K562 (cell line): ENCODE results near the gene GNA14. TPM values are rescaled to one million over a fixed set of nuclear protein-coding genes. Genes with fewer than 3 reads are reported as not detected.

Experiments
- ATAC-seq: fragments of 200-7000 bp; cut with Tn5 transposase; 3 replicates; pipeline ENCODE4 v1.9.1; 2020; ENCODE audit warnings: moderate library complexity
- BruUV-seq: library from RNA; stranded (reverse); fragments of 400-500 nt; replicated peaks from 2 replicates; lab custom pipeline; 2021; lab: Mats Ljungman, UMichigan
- CTCF ChIA-PET: fragments of 300-600 bp; formaldehyde crosslinking; extraction: SDS; loops from one replicate; lab custom pipeline; 2021; ENCODE audit warnings: low intra/inter-chr PET ratio; lab: Yijun Ruan, JAX
- POLR2A ChIA-PET: fragments of 300-600, 350-650 bp; sonication (Branson Sonifier 250); formaldehyde crosslinking; extraction: SDS; loops from one replicate; lab custom pipeline; 2021; ENCODE audit warnings: antibody characterized with exemption, inconsistent platforms; lab: Yijun Ruan, JAX
- DNase-seq, 4 experiments: peaks; one replicate each; pipeline versions ENCODE4 v3.0.0 to v3.0.0-alpha.2; 2011 to 2018; ENCODE audit warnings: low spot score in 3 of 4, mixed read lengths in 3 of 4; ENCODE audit errors: extremely low read depth in 1 of 4
- FAIRE-seq: peaks from 2 replicates; lab custom pipeline; 2011; peaks lifted over from hg19 to GRCh38; lab: Jason Lieb, UNC
- H2AFZ ChIP-seq: 2 replicates; pipeline ENCODE4 v1.6.0; 2011; ENCODE audit warnings: low read depth, low read length, control low read depth, inconsistent platforms
- H3K27ac ChIP-seq: fragments of 200-600 bp; 3 replicates; pipeline ENCODE4 v1.8.0; 2011; ENCODE audit warnings: low read depth, mild to moderate bottlenecking, control low read depth, inconsistent platforms, low read length, moderate library complexity, mixed read lengths; ENCODE audit errors: extremely low read depth
- H3K27me3 ChIP-seq, 2 experiments: fragments of 300-600 bp in 1 of 2; 2 replicates in 1 of 2; 3 replicates in 1 of 2; pipeline versions ENCODE4 v1.6.0 to v1.8.0; 2011; ENCODE audit warnings: inconsistent platforms in 2 of 2, low read length in 2 of 2, mild to moderate bottlenecking in 1 of 2, mixed read lengths in 1 of 2, moderate library complexity in 1 of 2; ENCODE audit not compliant: control insufficient read depth in 2 of 2, insufficient read depth in 2 of 2
- H3K36me3 ChIP-seq: fragments of 300-600 bp; 3 replicates; pipeline ENCODE4 v1.8.0; 2011; ENCODE audit warnings: mild to moderate bottlenecking, low read length, inconsistent platforms; ENCODE audit not compliant: control insufficient read depth, insufficient read depth
- H3K4me1 ChIP-seq, 2 experiments: fragments of 200-600 bp in 1 of 2; replicated peaks in 1 of 2; 2 replicates in 1 of 2; 3 replicates in 1 of 2; pipeline versions ENCODE4 v1.5.1 to v1.8.0; 2011; ENCODE audit warnings: inconsistent platforms in 2 of 2, low read length in 2 of 2, mild to moderate bottlenecking in 1 of 2, mixed read lengths in 1 of 2, moderate library complexity in 1 of 2; ENCODE audit not compliant: control insufficient read depth in 2 of 2, insufficient read depth in 2 of 2
- H3K4me2 ChIP-seq: 2 replicates; pipeline ENCODE4 v1.6.1; 2011; ENCODE audit warnings: low read length, control low read depth, inconsistent platforms, mixed read lengths; ENCODE audit not compliant: insufficient read depth
- H3K4me3 ChIP-seq: fragments of 200-600 bp; sonication (generic), shearing (Covaris generic); 2 replicates; pipeline ENCODE4 v1.5.1; 2016; ENCODE audit warnings: control low read depth, inconsistent platforms
- H3K79me2 ChIP-seq: fragments of 200-600 bp; 3 replicates; pipeline ENCODE4 v1.8.0; 2011; ENCODE audit warnings: low read length, inconsistent platforms; ENCODE audit not compliant: control insufficient read depth, insufficient read depth
- H3K9ac ChIP-seq, 2 experiments: 2 replicates each; pipeline versions ENCODE4 v1.6.0 to v1.6.1; 2011; ENCODE audit warnings: low read depth in 2 of 2, low read length in 2 of 2, control low read depth in 1 of 2, inconsistent platforms in 1 of 2, mild to moderate bottlenecking in 1 of 2, mixed read lengths in 1 of 2; ENCODE audit not compliant: insufficient read depth in 1 of 2
- H3K9me1 ChIP-seq: one replicate; pipeline ENCODE4 v1.6.0; 2011; ENCODE audit warnings: inconsistent platforms, mild to moderate bottlenecking, low read length, moderate library complexity; ENCODE audit not compliant: control insufficient read depth, insufficient read depth
- H3K9me3 ChIP-seq: replicated peaks from 2 replicates; pipeline ENCODE4 v1.5.1; 2011; ENCODE audit warnings: low read depth, low read length, inconsistent platforms; ENCODE audit not compliant: control insufficient read depth, insufficient read depth
- H4K20me1 ChIP-seq: replicated peaks from 2 replicates; pipeline ENCODE4 v1.6.1; 2011; ENCODE audit warnings: low read length, inconsistent platforms, mixed read lengths; ENCODE audit not compliant: control insufficient read depth, insufficient read depth
- COPS2 ChIP-seq: fragments of 450-650 bp; conservative IDR thresholded peaks from 2 replicates; pipeline ENCODE4 v1.6.1; 2016; ENCODE audit warnings: mild to moderate bottlenecking, moderate library complexity
- CREB3 ChIP-seq: fragments of 450-650 bp; conservative IDR thresholded peaks from 2 replicates; pipeline ENCODE4 v1.6.1; 2016; ENCODE audit warnings: missing genetic modification characterization, low read depth, mild to moderate bottlenecking, missing compliant biosample characterization, moderate library complexity
- FOXK2 ChIP-seq, 2 experiments: fragments of 450-650 bp; IDR thresholded peaks in 1 of 2; conservative IDR thresholded peaks in 1 of 2; 2 replicates each; pipeline ENCODE4 v1.6.1; 2016; ENCODE audit warnings: low read depth in 2 of 2, mild to moderate bottlenecking in 1 of 2
- GTF2F1 ChIP-seq: IDR thresholded peaks from 2 replicates; pipeline ENCODE4 v1.6.1; 2011; ENCODE audit warnings: low read depth, low read length, improper control_type of control experiment
- HSF4 ChIP-seq: fragments of 250-450 bp; sonication (Bioruptor Pico); IDR thresholded peaks from 2 replicates; pipeline ENCODE4 v2.1.2; 2022; ENCODE audit warnings: mild to moderate bottlenecking, moderate library complexity, borderline replicate concordance
- MCM3 ChIP-seq: fragments of 450-650 bp; IDR thresholded peaks from 2 replicates; pipeline ENCODE4 v1.6.1; 2016
- NFRKB ChIP-seq: fragments of 450-650 bp; IDR thresholded peaks from 2 replicates; pipeline ENCODE4 v1.6.1; 2016; ENCODE audit warnings: low read depth
- NR1H2 ChIP-seq: sonication (generic); formaldehyde crosslinking; IDR thresholded peaks from 2 replicates; pipeline ENCODE4 v1.4.0; 2020; ENCODE audit warnings: mild to moderate bottlenecking, missing genetic modification reagents
- RAD51 ChIP-seq: fragments of 450-650 bp; IDR thresholded peaks from 2 replicates; pipeline ENCODE4 v1.7.1; 2016; ENCODE audit warnings: low read depth, mild to moderate bottlenecking, borderline replicate concordance
- SMAD4 ChIP-seq: fragments of 250-450 bp; sonication (Bioruptor Pico); conservative IDR thresholded peaks from 2 replicates; pipeline ENCODE4 v1.8.0; 2021; ENCODE audit warnings: inconsistent platforms, mild to moderate bottlenecking, moderate library complexity
- SP1 ChIP-seq: sonication (generic); formaldehyde crosslinking; IDR thresholded peaks from 2 replicates; pipeline ENCODE4 v1.8.1; 2022; ENCODE audit warnings: mild to moderate bottlenecking, missing genetic modification reagents
- ZNF133 ChIP-seq: fragments of 250-450 bp; sonication (Bioruptor Pico); IDR thresholded peaks from 2 replicates; pipeline ENCODE4 v1.4.0; 2020; ENCODE audit warnings: mild to moderate bottlenecking
- ZNF140 ChIP-seq: fragments of 250-450 bp; sonication (Bioruptor Pico); IDR thresholded peaks from 2 replicates; pipeline ENCODE4 v1.8.0; 2021; ENCODE audit warnings: moderate library complexity, mild to moderate bottlenecking, inconsistent platforms
- ZNF507 ChIP-seq: conservative IDR thresholded peaks from 2 replicates; pipeline ENCODE4 v1.6.1; 2017; ENCODE audit warnings: missing genetic modification characterization, missing compliant biosample characterization
- ZNF518B ChIP-seq: fragments of 250-450 bp; sonication (Bioruptor Pico); IDR thresholded peaks from 2 replicates; pipeline ENCODE4 v1.5.0; 2021; ENCODE audit warnings: mild to moderate bottlenecking, moderate library complexity
- whole genome bisulfite sequencing: fragments of 100-300 bp; shearing (Covaris generic); methylation state at CpG from one replicate; pipeline ENCODE4 v1.1.6; 2016; ENCODE audit warnings: low coverage, mixed read lengths; ENCODE audit not compliant: insufficient coverage; ENCODE audit errors: missing lambda C conversion rate; 5-methylcytosine and 5-hydroxymethylcytosine counted together
- in situ Hi-C: fragments of 300-500 bp; cut with MboI; formaldehyde crosslinking; loops from 4 replicates; pipeline ENCODE4 v1.15.0; 2018; ENCODE audit warnings: inconsistent platforms, mixed read lengths
- intact Hi-C: fragments of 100-400 bp; cut with micrococcal nuclease; formaldehyde crosslinking; loops from 2 replicates; pipeline ENCODE4 v1.14.2; 2022
- polyA plus RNA-seq, 8 experiments: library from polyadenylated mRNA; depleted of rRNA in 4 of 8; stranded (reverse) in 5 of 8; unstranded in 3 of 8; fragments of >200 nt; fragmentation: Nextera tagmentation in 2 of 8; fragmentation: Illumina TruSeq in 1 of 8; extraction: Ambion mirVana in 2 of 8; extraction: Trizol in 1 of 8; gene quantifications; 2 replicates each; pipeline versions ENCODE4 v1.2.1 to v1.2.3, GENCODE V29; 2011 to 2014; ENCODE audit warnings: inconsistent platforms in 1 of 8, missing spikeins in 1 of 8
- total RNA-seq, 7 experiments: library from RNA; depleted of rRNA in 6 of 7; stranded (reverse); fragments of >200 nt in 6 of 7; fragmentation: Illumina TruSeq in 2 of 7; extraction: Trizol in 2 of 7; gene quantifications; 2 replicates each; pipeline versions ENCODE4 v1.2.1 to v1.2.3, GENCODE V29; 2011 to 2021; ENCODE audit warnings: low replicate concordance in 1 of 7

Gene GNA14
- total and polyA plus RNA-seq, 9 of the 15 experiments (the other 6 are each of a cell fraction or from before 2014, with no cell fraction given), result 0.03 to 0.11 (median 0.03) TPM; not detected in 6

- H3K9me3 ChIP-seq, result no peaks in the 10 kb centered on the region
- BruUV-seq, result no TSS peak
- TF ChIP-seq COPS2, result no peak
- no peak for TF ChIP-seq ZNF518B (CRISPR knock-in tag)
- no peak for TF ChIP-seq SMAD4 (CRISPR knock-in tag)
- no peak for TF ChIP-seq NR1H2 (CRISPR knock-in tag)
- no peak for TF ChIP-seq ZNF507 (tag)
- no peak for TF ChIP-seq RAD51
- TF ChIP-seq ZNF133, result no peak
- no peak for TF ChIP-seq GTF2F1
- TF ChIP-seq CREB3 (tag), result no peak
- TF ChIP-seq MCM3, result no peak
- no peak for TF ChIP-seq FOXK2 (conservative IDR thresholded peaks at IDR 0.05 in 1 of 2, IDR thresholded peaks at IDR 0.05 in 1 of 2; ENCODE audit: low read depth in 2 of 2)
- TF ChIP-seq NFRKB, result no peak
- TF ChIP-seq HSF4 (CRISPR knock-in tag), result no peak
- no peak for TF ChIP-seq ZNF140 (CRISPR knock-in tag)
- no peak for TF ChIP-seq SP1 (CRISPR knock-in tag)
- no peak overlapping the region for H2AFZ ChIP-seq
- no peaks in the 10 kb centered on the region for H3K79me2 ChIP-seq
- ATAC-seq (no peak), DNase-seq (no peak), FAIRE-seq (no peak)
- no peaks in the 10 kb centered on the region for H4K20me1 ChIP-seq
- in situ Hi-C loops (no loop called here), intact Hi-C loops (no loop called here)
- WGBS, result 0% methylated on average over 5 of the region's 5 CpGs
- H3K27ac ChIP-seq, result no peak overlapping the region
- H3K36me3 ChIP-seq, result no peaks in the 10 kb centered on the region
- H3K4me1 ChIP-seq, result peaks cover 0 to 11% of the 10 kb centered on the region in 2 experiments; a peak in 2 of 5 replicates
- ChIA-PET CTCF (no interaction called here), POLR2A (no interaction called here)
- peaks cover 10 to 31% of the 10 kb centered on the region in 2 experiments; a peak in 3 of 5 replicates for H3K27me3 ChIP-seq
- no peak overlapping the region for H3K9ac ChIP-seq
- no peak overlapping the region for H3K4me3 ChIP-seq
- no peak overlapping the region for H3K4me2 ChIP-seq
- H3K9me1 ChIP-seq, result no peaks in the 10 kb centered on the region
Measured at GRCh38 chr9:77643871-77644270, 4.3 kb downstream of the GNA14 start.
